Activated naive CD4-positive, alpha-beta T cell treated with anti-CD3 and anti-CD28 coated beads, Interleukin-2, amount 50 U/mL, for 24 hours (primary cell): Measurements from ENCODE around the gene VWA5B1.
A peak's percentile ranks its signal among the peaks of the same experiment; 100 is the strongest.

Experiments used
- H3K27ac Mint-ChIP-seq: one replicate; pipeline ENCODE4 v1.8.0; 2021; ENCODE audit warnings: mild to moderate bottlenecking, mixed read lengths
- H3K27me3 Mint-ChIP-seq: one replicate; pipeline ENCODE4 v1.8.0; 2021; ENCODE audit warnings: mixed read lengths
- H3K36me3 Mint-ChIP-seq: one replicate; pipeline ENCODE4 v1.8.0; 2021; ENCODE audit warnings: mixed read lengths
- H3K4me1 Mint-ChIP-seq: one replicate; pipeline ENCODE4 v1.8.0; 2021; ENCODE audit warnings: mixed read lengths
- H3K4me3 Mint-ChIP-seq: one replicate; pipeline ENCODE4 v1.8.0; 2021; ENCODE audit warnings: mild to moderate bottlenecking, mixed read lengths
- H3K9me3 Mint-ChIP-seq: one replicate; pipeline ENCODE4 v1.8.0; 2021; ENCODE audit warnings: mixed read lengths

The VWA5B1 gene

DNA sequence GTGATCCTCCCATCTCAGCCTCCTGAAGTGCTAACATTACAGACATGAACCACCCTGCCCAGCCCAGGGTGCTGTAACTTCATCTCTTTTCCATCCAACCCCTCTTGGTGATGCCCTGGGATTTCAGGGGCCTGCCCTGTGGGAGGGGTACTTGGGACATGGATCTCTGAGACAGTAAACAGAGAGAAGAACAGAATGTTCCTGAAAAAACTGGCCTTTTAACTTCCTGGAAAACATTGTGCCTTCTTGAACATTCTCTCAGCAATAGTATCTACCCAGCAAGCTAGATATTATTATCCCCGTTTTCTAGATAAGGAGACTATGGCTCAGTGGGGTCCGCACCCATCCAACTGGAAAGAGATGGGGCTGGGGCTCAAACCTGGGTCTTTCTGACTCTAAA lies 57.0 kb downstream of the VWA5B1 start:
- H3K27ac Mint-ChIP-seq, result no peak overlapping the region
- peaks cover 8% of the 10 kb centered on the region for H3K9me3 Mint-ChIP-seq
- H3K4me1 Mint-ChIP-seq, result peaks cover 5% of the 10 kb centered on the region
- no peak overlapping the region for H3K4me3 Mint-ChIP-seq
- H3K36me3 Mint-ChIP-seq, result peaks cover 6% of the 10 kb centered on the region
- peaks cover 14% of the 10 kb centered on the region for H3K27me3 Mint-ChIP-seq

DNA sequence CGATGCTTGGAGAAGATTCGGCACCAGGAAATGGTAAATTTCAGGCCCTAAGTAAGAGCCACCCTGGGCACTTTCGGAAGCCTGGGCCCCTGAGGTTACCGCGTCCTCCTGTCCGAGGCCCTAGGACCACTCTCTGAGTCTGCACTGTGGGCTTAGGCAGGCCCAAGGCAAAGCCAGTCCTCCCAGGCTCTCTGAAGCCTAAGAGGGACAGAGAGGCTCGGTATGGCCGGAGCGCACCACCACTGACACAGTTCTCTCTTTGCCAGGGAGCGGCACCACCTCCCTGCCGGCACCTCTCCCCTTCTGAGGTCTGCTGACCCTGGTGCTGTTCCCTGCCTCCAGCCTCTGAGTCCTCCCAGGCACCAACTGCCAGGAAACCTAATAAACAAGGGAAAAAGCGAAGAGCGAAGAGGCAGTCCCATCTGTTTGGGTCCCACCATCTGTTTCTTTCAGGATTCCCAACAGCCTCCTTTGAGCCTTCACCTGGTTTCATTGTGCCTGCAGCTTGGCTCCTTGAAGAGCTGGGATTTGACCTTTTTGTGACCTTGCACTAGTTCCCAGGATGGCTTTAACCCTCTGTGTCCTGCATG lies 57.7 kb downstream of the VWA5B1 start:
- Mint-ChIP-seq H3K4me1 (peaks cover 5% of the 10 kb centered on the region), H3K36me3 (peaks cover 6% of the 10 kb centered on the region), H3K27ac (no peak overlapping the region), H3K27me3 (peaks cover 14% of the 10 kb centered on the region), H3K9me3 (peaks cover 8% of the 10 kb centered on the region), H3K4me3 (no peak overlapping the region)

DNA sequence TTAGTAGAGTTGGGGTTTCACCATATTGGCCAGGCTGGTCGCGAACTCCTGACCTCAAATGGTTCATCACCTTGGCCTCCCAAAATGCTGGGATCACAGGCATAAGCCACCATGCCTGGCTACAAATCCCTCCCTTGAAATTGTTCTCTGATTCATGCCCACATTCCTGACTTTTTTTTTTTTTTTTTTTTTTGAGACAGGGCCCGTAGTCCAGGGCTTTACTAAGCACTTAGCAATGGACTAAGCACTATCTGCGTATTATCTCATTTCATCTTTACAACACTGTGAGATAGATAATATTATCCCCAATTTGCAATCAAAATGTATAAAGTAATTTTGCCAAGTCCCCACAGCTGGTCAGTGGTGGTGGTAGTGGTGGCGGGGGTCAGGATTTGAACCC lies 58.9 kb downstream of the VWA5B1 start:
- no peak overlapping the region for H3K4me3 Mint-ChIP-seq
- H3K9me3 Mint-ChIP-seq, result peaks cover 8% of the 10 kb centered on the region
- peaks cover 11% of the 10 kb centered on the region for H3K27me3 Mint-ChIP-seq
- no peak overlapping the region for H3K27ac Mint-ChIP-seq
- no peaks in the 10 kb centered on the region for H3K4me1 Mint-ChIP-seq
- peaks cover 6% of the 10 kb centered on the region for H3K36me3 Mint-ChIP-seq

DNA sequence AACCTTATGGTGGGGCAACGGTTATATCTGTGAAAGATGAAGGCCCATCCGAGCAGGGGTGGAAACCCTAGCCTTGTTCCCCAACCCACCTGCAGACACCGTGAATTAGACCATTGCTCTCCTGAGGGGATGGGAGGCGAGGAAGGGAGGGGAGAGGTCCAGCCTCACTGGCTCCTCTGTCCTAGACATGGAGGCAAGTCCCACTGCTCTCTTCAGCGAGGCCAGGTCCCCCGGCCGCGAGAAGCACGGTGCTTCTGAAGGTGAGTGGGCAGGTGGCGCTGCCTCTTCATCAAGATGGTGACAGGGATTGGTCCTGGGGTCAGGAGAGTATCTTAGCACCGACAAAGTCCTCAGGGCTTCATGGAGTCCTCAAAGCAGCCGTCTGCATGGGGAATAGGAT lies 59.3 kb downstream of the VWA5B1 start:
- H3K4me1 Mint-ChIP-seq, result no peaks in the 10 kb centered on the region
- no peak overlapping the region for H3K4me3 Mint-ChIP-seq
- peaks cover 8% of the 10 kb centered on the region for H3K27me3 Mint-ChIP-seq
- peaks cover 8% of the 10 kb centered on the region for H3K9me3 Mint-ChIP-seq
- peaks cover 6% of the 10 kb centered on the region for H3K36me3 Mint-ChIP-seq
- H3K27ac Mint-ChIP-seq, result no peak overlapping the region

DNA sequence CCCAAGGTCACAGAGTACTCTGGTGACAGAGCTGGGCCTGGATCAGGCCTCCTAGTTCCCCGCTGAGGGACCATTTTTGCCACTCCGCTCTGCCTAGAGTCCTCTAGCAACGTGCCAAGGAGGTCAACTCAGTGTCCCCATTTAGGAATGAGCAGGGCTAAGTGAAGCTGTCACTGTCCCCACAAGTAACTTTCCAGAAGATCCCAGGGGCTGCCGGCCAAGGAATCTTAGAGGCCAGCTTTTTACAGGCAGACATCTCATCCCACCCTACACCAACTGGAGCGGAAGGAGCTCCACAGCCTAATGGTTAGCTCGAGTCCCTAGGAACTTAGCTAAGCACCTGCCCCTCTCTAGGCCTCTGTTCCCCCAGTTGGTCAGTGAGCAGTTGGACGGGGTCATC lies 59.7 kb downstream of the VWA5B1 start:
- peaks cover 8% of the 10 kb centered on the region for H3K9me3 Mint-ChIP-seq
- H3K27me3 Mint-ChIP-seq, result peaks cover 8% of the 10 kb centered on the region
- H3K36me3 Mint-ChIP-seq, result peaks cover 6% of the 10 kb centered on the region
- no peak overlapping the region for H3K27ac Mint-ChIP-seq
- no peak overlapping the region for H3K4me3 Mint-ChIP-seq
- no peaks in the 10 kb centered on the region for H3K4me1 Mint-ChIP-seq

DNA sequence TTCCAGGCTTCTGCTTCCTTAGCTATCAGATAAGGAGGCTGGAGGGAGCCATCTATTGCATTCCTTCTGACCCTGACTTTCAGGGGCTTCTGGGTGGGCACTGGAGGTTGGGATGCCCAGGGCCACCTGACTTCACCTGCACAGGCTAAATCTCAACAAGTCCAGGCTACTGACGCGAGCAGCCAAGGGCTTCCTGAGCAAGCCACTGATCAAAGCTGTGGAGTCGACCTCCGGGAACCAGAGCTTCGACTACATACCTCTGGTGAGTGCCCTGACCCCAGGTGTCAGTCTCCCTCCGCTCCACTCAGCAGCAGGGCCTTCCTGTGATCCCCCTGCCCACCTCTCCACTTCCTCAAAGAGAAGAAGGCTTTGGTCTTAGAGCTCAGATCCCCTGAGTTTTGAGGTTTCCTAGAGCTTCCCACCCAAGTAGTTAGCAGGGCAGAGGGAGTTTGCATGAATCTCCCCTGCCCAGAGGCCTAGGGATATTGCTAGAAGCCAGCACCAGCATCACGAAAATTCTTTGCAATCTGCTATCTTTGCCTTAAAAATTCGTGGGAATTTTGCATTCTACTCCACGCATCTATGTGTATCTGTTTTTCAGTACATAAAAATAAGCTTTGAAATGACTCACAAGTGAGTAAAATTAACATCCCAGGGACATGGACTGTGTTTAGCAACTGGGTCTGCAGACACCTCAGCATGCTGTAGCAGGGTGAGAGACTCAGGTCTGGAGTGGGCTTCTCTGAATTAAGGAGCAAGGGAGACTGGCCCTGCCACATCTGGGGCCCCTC lies 61.4 kb downstream of the VWA5B1 start:
- H3K36me3 Mint-ChIP-seq, result no peaks in the 10 kb centered on the region
- peaks cover 4% of the 10 kb centered on the region for H3K4me1 Mint-ChIP-seq
- H3K9me3 Mint-ChIP-seq, result no peaks in the 10 kb centered on the region
- peaks cover 2% of the 10 kb centered on the region for H3K27me3 Mint-ChIP-seq
- peak overlapping the region; percentile 46 for H3K27ac Mint-ChIP-seq
- H3K4me3 Mint-ChIP-seq, result no peak overlapping the region

DNA sequence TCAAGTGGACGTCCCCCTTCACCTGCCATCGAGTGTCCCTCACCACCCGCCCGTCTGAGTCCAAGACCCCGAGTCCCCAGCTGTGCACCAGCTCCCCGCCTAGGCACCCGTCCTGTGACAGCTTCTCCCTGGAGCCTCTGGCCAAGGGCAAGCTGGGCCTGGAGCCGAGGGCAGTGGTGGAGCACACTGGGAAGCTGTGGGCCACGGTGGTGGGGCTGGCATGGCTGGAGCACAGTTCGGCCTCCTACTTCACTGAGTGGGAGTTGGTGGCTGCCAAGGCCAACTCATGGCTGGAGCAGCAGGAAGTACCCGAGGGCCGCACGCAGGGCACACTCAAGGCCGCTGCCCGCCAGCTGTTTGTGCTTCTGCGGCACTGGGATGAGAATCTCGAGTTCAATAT lies 63.2 kb downstream of the VWA5B1 start:
- Mint-ChIP-seq H3K27ac (no peak overlapping the region), H3K9me3 (no peaks in the 10 kb centered on the region), H3K4me3 (no peak overlapping the region), H3K4me1 (peaks cover 4% of the 10 kb centered on the region), H3K36me3 (no peaks in the 10 kb centered on the region), H3K27me3 (peaks cover 4% of the 10 kb centered on the region)

DNA sequence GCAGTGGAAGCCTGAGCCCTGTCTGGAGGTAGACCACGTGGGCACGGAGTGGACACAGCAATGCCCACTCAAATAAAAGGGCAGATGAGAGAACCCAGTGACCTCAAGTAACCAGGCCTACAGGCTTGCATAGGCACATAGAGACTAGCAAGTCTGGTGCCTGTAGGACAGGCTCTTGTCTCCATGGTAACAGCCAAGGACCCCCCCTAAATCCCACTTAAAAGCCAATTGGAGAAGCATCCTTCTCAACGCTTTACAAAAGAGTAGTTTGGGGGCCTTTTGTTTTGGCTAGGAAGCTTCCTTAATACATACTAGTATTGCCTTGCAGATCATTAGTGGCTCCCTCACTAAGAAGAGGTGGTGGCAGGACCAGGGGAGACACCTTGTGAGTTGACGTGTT lies 63.9 kb downstream of the VWA5B1 start:
- no peak overlapping the region for H3K27ac Mint-ChIP-seq
- no peaks in the 10 kb centered on the region for H3K36me3 Mint-ChIP-seq
- no peaks in the 10 kb centered on the region for H3K9me3 Mint-ChIP-seq
- H3K27me3 Mint-ChIP-seq, result peaks cover 8% of the 10 kb centered on the region
- H3K4me1 Mint-ChIP-seq, result peaks cover 11% of the 10 kb centered on the region
- H3K4me3 Mint-ChIP-seq, result no peak overlapping the region

DNA sequence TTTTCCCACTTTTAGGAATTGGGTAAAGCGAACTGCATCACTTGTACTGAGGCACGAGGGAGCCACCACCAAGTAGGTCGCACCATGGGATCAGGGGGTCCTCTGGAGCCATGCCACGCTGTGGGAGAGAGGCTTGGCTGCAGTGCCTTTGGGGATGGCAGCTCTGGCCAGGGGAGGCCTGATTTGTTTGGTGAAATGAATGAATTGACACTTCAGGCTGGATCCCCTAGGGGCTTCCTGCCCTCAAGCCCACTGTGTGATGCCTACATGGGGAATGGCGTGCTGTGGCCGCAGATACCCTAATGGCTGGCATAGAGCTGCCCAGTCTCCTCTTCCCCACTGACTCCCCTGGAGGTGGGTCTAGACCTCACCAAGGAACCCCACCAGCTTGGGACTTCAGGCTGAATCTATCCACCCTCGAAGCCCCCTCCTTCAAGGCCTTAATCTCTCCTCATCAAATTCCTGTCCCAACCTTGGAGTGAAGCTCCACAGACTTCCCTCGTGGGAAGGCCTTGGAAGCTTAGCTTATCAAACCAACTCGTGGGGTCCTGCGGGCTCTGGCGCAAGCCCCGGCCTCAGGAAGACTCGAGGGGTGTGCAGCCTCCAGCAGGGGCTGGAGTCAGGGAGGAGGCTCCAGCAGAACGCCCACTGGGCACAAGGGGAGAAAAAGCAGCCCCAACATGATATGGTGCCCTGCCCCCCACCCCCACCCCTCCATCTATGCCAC lies 64.6 kb downstream of the VWA5B1 start:
- Mint-ChIP-seq H3K27ac (no peak overlapping the region), H3K27me3 (peaks cover 8% of the 10 kb centered on the region), H3K36me3 (no peaks in the 10 kb centered on the region), H3K4me1 (peaks cover 15% of the 10 kb centered on the region), H3K4me3 (no peak overlapping the region), H3K9me3 (no peaks in the 10 kb centered on the region)

DNA sequence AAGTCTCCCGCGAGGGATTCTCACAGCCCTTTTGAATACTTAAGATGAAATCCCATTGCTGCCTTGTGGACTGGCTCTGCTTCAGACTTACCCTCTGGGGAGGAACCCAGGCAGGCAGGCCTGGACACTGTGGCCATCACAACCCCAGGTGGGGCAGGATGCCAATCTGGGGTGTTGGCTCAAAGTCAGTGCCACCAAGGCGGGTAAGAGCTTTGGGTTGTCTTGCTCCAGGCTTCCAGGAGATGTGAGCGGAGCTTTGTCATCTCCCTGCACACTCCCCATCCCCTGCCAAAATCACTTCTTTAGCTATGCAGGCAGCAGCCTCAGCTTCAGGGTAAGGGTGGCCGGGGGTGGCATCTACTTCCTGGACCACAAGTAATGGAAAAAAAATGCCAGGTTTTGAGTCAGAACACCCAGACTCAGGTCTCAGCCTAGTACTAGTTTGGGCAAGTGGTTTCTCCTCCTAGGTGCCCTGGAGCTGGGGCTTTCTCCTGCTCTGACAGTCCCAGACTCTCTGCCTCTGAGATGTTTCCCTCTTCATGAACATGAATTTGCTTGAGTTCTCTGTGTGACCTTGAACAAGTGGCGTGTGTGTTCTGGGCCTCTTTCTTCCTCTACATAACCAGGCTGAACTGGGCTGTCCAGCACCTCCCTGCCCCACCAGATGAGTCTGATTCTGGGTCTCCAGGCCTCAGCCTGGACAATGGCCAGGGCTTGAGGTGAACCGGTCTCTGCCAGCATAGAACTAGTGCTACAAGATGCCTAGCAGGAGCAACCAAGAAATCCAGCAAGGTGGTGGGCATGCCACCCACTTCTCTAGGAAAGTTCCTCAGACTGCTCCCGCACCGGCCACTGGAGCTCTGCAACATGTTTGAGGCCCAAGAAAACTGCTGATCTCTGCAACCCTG lies 65.4 kb downstream of the VWA5B1 start:
- Mint-ChIP-seq H3K9me3 (no peaks in the 10 kb centered on the region), H3K27ac (no peak overlapping the region), H3K4me3 (no peak overlapping the region), H3K27me3 (peaks cover 8% of the 10 kb centered on the region), H3K36me3 (no peaks in the 10 kb centered on the region), H3K4me1 (peaks cover 15% of the 10 kb centered on the region)

DNA sequence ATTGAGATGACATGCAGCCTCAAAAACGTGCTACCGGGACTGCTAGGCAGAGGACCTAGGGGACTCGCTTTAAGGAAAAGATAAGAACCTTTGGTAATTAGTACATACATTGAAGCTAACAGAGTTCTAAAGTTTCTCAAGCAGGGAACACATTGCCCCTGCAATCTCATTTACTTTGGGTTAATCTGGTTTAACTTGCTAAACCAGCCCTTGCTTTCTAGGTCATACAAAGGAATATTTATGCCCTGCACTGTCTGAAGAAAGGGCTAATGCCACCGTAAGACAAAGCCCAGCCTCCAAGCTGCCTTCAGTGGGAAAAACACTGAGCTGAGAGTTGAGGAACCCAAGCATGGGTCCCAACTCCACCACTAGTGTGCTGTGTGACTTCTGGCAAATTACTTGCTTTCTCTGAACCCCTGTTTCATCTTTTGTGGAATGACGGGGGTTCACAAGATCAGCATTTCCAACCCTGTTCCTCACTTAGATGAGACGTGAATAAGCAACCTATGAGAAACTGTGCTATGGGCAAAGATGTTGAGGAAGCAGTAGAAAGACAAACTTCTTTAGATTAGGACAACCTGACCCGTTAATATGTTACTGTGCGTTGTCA lies 66.3 kb downstream of the VWA5B1 start:
- H3K36me3 Mint-ChIP-seq, result no peaks in the 10 kb centered on the region
- H3K4me3 Mint-ChIP-seq, result no peak overlapping the region
- H3K9me3 Mint-ChIP-seq, result no peaks in the 10 kb centered on the region
- no peak overlapping the region for H3K27ac Mint-ChIP-seq
- peaks cover 12% of the 10 kb centered on the region for H3K27me3 Mint-ChIP-seq
- peaks cover 15% of the 10 kb centered on the region for H3K4me1 Mint-ChIP-seq

DNA sequence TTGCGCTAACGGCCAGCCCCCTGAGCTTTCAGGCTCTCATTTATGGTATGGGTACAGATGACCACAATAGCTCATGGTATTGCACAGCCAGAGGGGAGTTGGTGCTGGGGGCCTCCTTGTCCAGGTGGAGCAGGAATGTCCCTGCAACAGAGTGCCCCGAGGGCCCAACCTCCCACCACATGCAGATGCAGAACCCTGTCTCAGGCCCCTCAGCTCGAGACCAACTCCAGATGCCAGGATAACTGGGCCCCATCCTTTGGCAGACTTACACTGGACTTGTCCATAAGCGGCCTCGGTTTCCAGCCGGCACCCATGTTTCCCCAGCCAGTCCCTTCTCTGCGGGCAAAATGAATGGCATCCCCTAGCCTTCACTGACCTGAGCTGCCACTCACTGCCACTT lies 67.1 kb downstream of the VWA5B1 start:
- Mint-ChIP-seq H3K9me3 (no peaks in the 10 kb centered on the region), H3K4me1 (peaks cover 15% of the 10 kb centered on the region), H3K4me3 (no peak overlapping the region), H3K36me3 (no peaks in the 10 kb centered on the region), H3K27ac (no peak overlapping the region), H3K27me3 (peaks cover 16% of the 10 kb centered on the region)

DNA sequence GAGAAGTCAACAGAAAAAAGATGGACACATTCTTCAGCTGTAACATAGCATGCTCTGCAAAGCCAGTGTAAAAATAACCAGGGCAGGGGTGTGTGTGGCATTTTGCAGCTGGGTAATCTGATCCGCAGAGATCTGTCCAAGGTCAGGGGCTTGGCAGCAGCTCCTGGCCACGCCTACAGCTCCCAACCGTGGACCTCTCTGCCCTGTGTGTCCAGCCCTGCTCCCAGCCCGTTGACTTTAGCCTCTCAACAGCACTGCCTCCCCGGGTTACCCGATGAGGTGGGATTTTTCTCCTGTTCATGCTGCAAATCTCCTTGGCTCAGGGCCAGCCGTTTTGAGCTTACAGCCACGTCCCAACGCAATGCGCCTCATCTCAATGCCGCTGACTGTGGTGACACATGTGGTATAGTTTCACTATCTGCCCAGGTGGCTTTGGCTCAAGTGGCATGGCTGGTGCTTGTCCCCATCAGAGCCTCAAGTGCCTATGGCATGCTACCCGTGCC lies 68.1 kb downstream of the VWA5B1 start:
- H3K4me1 Mint-ChIP-seq, result peaks cover 15% of the 10 kb centered on the region
- peaks cover 17% of the 10 kb centered on the region for H3K27me3 Mint-ChIP-seq
- H3K27ac Mint-ChIP-seq, result peak overlapping the region; percentile 46
- no peaks in the 10 kb centered on the region for H3K36me3 Mint-ChIP-seq
- H3K4me3 Mint-ChIP-seq, result no peak overlapping the region
- no peaks in the 10 kb centered on the region for H3K9me3 Mint-ChIP-seq

DNA sequence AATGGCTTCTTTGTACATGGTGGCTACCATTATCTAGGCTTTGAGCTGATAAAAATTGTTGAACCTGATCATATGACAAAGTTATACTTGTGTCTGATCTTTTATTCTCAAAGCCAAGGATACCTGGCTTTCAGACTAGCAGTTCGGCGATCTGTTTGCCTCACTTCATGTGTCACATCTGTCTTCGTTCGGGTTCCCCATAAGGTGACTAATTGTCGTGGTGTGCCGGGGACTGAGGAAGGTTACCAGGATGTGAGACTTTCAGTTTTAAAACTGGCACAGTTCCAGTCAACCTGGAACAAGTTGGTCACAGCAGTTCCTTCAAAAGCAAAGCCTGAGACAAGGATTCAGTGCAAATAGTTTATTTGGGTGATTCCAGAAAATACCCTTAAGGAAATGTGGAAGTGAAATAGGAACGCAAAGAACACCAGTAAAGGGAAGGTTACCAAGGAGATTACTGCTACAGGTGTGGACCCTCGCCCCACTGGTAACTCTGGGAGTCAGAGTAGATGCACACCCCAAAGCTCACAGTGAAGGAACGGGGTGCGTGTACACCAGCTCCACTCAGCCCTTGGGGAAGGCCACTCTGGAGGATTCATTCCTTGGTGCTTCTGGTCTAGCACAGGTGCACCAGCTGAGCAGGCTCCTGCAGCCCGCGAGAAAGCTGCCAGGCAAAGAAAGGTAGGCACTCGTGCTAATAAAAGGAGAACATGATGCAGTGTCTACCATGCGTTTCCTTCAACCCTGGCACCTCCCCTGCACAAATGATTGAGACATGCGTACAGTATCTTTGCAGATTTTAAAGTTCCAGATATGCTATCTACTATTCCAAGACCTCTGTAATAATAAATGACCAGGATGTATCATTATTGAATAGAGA lies 69.0 kb downstream of the VWA5B1 start:
- no peaks in the 10 kb centered on the region for H3K36me3 Mint-ChIP-seq
- H3K9me3 Mint-ChIP-seq, result no peaks in the 10 kb centered on the region
- H3K4me3 Mint-ChIP-seq, result no peak overlapping the region
- peak overlapping the region; percentile 46 for H3K27ac Mint-ChIP-seq
- peaks cover 24% of the 10 kb centered on the region for H3K27me3 Mint-ChIP-seq
- peaks cover 15% of the 10 kb centered on the region for H3K4me1 Mint-ChIP-seq
